Activated CD4-positive, alpha-beta T cell treated with anti-CD3 and anti-CD28 coated beads for 36 hours (primary cell): ENCODE results near the gene SETBP1. TPM values are rescaled to one million over a fixed set of nuclear protein-coding genes. Genes with fewer than 3 reads are reported as not detected.

ENCODE experiments used
- ATAC-seq: fragments of 200-7000 bp; cut with Tn5 transposase; one replicate; pipeline ENCODE4 v1.10.0; 2021; ENCODE audit warnings: mild to moderate bottlenecking, moderate library complexity
- CTCF ChIA-PET: fragments of 350-600 bp; sonication (Branson Sonifier 250); formaldehyde crosslinking; loops from one replicate; lab custom pipeline; 2021; ENCODE audit warnings: antibody characterized with exemption; lab: Charles Lee
- POLR2A ChIA-PET: fragments of 350-600 bp; sonication (Branson Sonifier 250); formaldehyde crosslinking; loops from one replicate; lab custom pipeline; 2021; ENCODE audit warnings: antibody characterized with exemption, inconsistent platforms; lab: Charles Lee
- DNase-seq: peaks from one replicate; pipeline ENCODE4 v3.0.0-alpha.2; 2020
- H3K27ac Mint-ChIP-seq: one replicate; pipeline ENCODE4 v1.8.0; 2021; ENCODE audit warnings: mixed read lengths
- H3K27me3 Mint-ChIP-seq: one replicate; pipeline ENCODE4 v1.8.0; 2021; ENCODE audit warnings: mixed read lengths
- H3K36me3 Mint-ChIP-seq: one replicate; pipeline ENCODE4 v1.8.0; 2021; ENCODE audit warnings: low read depth, mixed read lengths
- H3K4me1 Mint-ChIP-seq: one replicate; pipeline ENCODE4 v1.8.0; 2021; ENCODE audit warnings: mixed read lengths
- H3K4me3 Mint-ChIP-seq: one replicate; pipeline ENCODE4 v1.8.0; 2021; ENCODE audit warnings: mild to moderate bottlenecking, moderate library complexity, mixed read lengths
- H3K9me3 Mint-ChIP-seq: one replicate; pipeline ENCODE4 v1.8.0; 2021; ENCODE audit warnings: low read depth, mixed read lengths
- intact Hi-C, 2 experiments: fragments of 100-400 bp; cut with DNase I in 1 of 2; cut with micrococcal nuclease in 1 of 2; formaldehyde crosslinking; loops; one replicate each; pipeline versions ENCODE4 v1.14.2 to v1.15.1; 2022 to 2024; cut with DNase I, micrococcal nuclease
- total RNA-seq, 2 experiments: library from RNA; stranded (reverse); gene quantifications; one replicate each; pipeline ENCODE4 v1.2.3, GENCODE V29; 2021

The SETBP1 gene
- total RNA-seq, 2 experiments from 2014 or later, result 6.3 to 6.6 TPM

DNA sequence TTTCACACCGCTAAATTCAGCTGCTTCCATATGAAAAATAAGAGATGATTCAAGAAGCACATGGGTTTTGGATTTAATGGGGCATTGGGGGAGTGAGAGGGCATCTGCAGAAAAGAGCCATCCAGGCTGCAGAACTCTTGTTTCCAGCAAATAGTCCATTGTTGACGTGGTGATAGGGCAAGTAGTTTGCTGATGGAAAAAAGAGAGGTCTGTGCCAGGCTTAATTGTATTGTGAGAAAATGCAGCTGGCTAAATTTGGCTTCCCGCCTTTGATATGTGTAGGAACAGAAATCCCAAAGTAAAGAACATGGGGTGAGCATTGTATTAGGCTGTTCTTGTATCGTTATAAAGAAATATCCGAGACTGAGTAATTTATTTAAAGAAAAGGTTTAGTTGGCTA, 199.5 kb downstream of the SETBP1 start:
- POLR2A ChIA-PET, result interaction anchor here (0.8 kb wide), 1 partner anchor 9 kb away, joined by 4 read pairs; no protein-coding TSS in a partner anchor

GRCh38 chr18:44881461-44882162, 200.9 kb downstream of the SETBP1 start:
- DNase-seq (no peak), ATAC-seq (no peak)
- H3K4me1 Mint-ChIP-seq, result peaks cover 9% of the 10 kb centered on the region

More for the DNA sequence above, 199.5 kb downstream of the SETBP1 start:
- H3K4me1 Mint-ChIP-seq, result peaks cover 9% of the 10 kb centered on the region
- intact Hi-C loops, result loop anchor here in 1 of 2 experiments (10.0 kb wide), 1 partner anchor 315 kb away; no protein-coding TSS in a partner anchor
- CTCF ChIA-PET, result no interaction called here
- H3K4me3 Mint-ChIP-seq, result no peak overlapping the region
- no peak for ATAC-seq
- no peaks in the 10 kb centered on the region for H3K36me3 Mint-ChIP-seq
- no peaks in the 10 kb centered on the region for H3K9me3 Mint-ChIP-seq
- no peak overlapping the region for H3K27ac Mint-ChIP-seq
- H3K27me3 Mint-ChIP-seq, result peaks cover 8% of the 10 kb centered on the region
- DNase-seq, result no peak

DNA sequence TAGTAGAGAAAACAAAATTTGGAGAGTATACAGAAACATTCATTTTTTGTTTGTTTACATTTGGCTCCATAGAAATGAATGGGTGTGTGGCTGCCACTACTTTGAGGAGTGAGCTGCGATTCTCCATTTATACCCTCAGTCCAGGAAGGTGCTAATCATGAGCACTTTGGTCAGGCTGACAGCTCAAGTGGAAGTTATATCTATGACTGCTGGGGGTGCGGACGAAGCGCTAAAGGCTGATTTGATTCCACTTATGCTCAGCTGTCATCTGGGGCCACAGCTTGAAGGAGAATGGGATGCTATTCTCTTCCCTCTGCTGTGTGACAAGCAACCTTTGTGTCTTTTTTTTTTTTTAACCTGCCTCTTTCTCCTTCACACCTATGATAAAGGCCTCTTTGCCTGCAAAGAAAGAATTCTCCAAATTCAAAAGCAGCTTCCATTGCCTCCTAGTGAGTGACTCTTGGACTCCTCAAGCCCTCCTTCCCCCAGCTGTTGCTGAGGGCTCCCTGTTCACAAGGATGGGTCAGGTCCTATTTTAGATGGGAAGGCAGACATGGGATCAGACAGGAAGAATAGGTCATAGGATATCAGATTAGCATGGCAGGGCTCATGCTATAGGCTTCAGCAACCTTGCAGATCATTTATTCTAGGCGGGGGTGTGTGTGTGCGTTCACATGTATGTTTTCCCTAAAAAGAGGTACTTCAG, 201.6 kb downstream of the SETBP1 start:
- no peaks in the 10 kb centered on the region for H3K36me3 Mint-ChIP-seq
- intact Hi-C loops, result loop anchor here in 1 of 2 experiments (10.0 kb wide), 1 partner anchor 312 kb away; no protein-coding TSS in a partner anchor

More at GRCh38 chr18:44881461-44882162, 200.9 kb downstream of the SETBP1 start:
- CTCF ChIA-PET, result interaction anchor here (1.1 to 1.5 kb wide), 2 partner anchors 78 to 206 kb away, joined by 3 to 4 read pairs; no protein-coding TSS in a partner anchor
- Mint-ChIP-seq H3K27ac (no peak overlapping the region), H3K4me3 (no peak overlapping the region), H3K27me3 (peaks cover 8% of the 10 kb centered on the region), H3K36me3 (no peaks in the 10 kb centered on the region), H3K9me3 (no peaks in the 10 kb centered on the region)
- intact Hi-C loops, result loop anchor here in 1 of 2 experiments (10.0 kb wide), 1 partner anchor 313 kb away; no protein-coding TSS in a partner anchor
- POLR2A ChIA-PET, result no interaction called here

GRCh38 chr18:44883671-44884070, 203.0 kb downstream of the SETBP1 start:
- POLR2A ChIA-PET, result no interaction called here
- H3K36me3 Mint-ChIP-seq, result no peaks in the 10 kb centered on the region
- no peak for DNase-seq
- H3K27me3 Mint-ChIP-seq, result peaks cover 6% of the 10 kb centered on the region
- H3K27ac Mint-ChIP-seq, result no peak overlapping the region
- intact Hi-C loops, result loop anchor here in 1 of 2 experiments (10.0 kb wide), 1 partner anchor 311 kb away; no protein-coding TSS in a partner anchor
- H3K4me3 Mint-ChIP-seq, result no peak overlapping the region
- no peak for ATAC-seq
- CTCF ChIA-PET, result no interaction called here
- H3K9me3 Mint-ChIP-seq, result no peaks in the 10 kb centered on the region
- H3K4me1 Mint-ChIP-seq, result peaks cover 19% of the 10 kb centered on the region

More for the DNA sequence above, 201.6 kb downstream of the SETBP1 start:
- H3K27ac Mint-ChIP-seq, result no peak overlapping the region
- POLR2A ChIA-PET, result no interaction called here
- no peaks in the 10 kb centered on the region for H3K9me3 Mint-ChIP-seq
- ATAC-seq, result no peak
- peaks cover 7% of the 10 kb centered on the region for H3K27me3 Mint-ChIP-seq
- DNase-seq, result no peak
- H3K4me3 Mint-ChIP-seq, result no peak overlapping the region
- CTCF ChIA-PET, result interaction anchor here (1.1 to 1.5 kb wide), 2 partner anchors 79 to 207 kb away, joined by 3 to 4 read pairs; no protein-coding TSS in a partner anchor
- peaks cover 15% of the 10 kb centered on the region for H3K4me1 Mint-ChIP-seq

- POLR2A ChIA-PET, result no interaction called here
- Mint-ChIP-seq H3K27ac (no peak overlapping the region), H3K4me3 (no peak overlapping the region), H3K36me3 (no peaks in the 10 kb centered on the region), H3K9me3 (no peaks in the 10 kb centered on the region), H3K4me1 (peaks cover 23% of the 10 kb centered on the region), H3K27me3 (peaks cover 6% of the 10 kb centered on the region)
- DNase-seq (no peak), ATAC-seq (no peak)
- CTCF ChIA-PET, result no interaction called here
- intact Hi-C loops, result loop anchor here in 1 of 2 experiments (10.0 kb wide), 1 partner anchor 310 kb away; no protein-coding TSS in a partner anchor
Observed at GRCh38 chr18:44884431-44884830, 203.7 kb downstream of the SETBP1 start.

DNA sequence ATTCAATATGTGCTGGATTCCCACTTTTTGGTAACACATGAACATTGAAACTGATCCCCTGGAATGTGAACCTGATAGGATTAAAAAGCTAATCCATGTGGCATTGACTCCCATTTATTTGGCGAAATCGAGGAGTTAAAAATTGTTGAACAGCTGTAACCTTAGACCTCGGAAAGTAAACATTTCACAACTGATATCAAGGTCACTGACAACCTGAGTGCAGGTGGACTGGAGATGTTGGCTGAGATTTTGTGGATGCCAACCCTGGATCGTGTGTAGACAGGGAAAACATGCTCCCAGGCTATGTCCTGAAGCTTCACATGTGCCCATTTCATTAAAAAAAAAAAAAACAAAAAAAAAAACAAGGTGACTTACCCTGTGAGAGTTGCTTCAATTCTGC, 204.8 kb downstream of the SETBP1 start:
- H3K27me3 Mint-ChIP-seq, result peaks cover 3% of the 10 kb centered on the region
- no peak overlapping the region for H3K27ac Mint-ChIP-seq
- ATAC-seq (no peak), DNase-seq (no peak)
- peaks cover 23% of the 10 kb centered on the region for H3K4me1 Mint-ChIP-seq
- ChIA-PET POLR2A (no interaction called here), CTCF (interaction anchor here (0.6 to 0.7 kb wide), 2 partner anchors 202 to 205 kb away, joined by 3 read pairs; partner anchors contain the start of gene SETBP1)
- peaks cover 3% of the 10 kb centered on the region for H3K9me3 Mint-ChIP-seq
- H3K4me3 Mint-ChIP-seq, result no peak overlapping the region
- H3K36me3 Mint-ChIP-seq, result peaks cover under 1% of the 10 kb centered on the region
- intact Hi-C loops, result loop anchor here in 1 of 2 experiments (10.0 kb wide), 1 partner anchor 309 kb away; no protein-coding TSS in a partner anchor

DNA sequence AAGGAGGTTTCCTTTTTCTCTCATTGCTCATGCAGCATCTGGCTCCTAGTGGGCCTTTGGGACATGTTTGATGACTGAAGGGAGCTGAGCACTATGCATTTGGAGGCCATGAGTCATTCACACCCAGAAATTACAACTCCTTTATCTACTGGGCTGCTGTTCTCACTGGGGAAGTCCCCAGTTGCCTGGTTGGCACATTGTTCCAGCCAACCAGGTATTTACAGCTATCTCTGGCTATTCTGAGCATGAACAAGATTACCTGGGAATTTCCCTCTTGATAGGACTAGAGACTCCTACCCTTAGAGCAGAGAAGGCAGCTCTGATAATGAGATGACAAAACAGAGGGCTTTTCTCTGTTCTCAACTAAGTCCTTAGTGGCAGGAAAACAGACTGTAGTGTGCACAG, 206.5 kb downstream of the SETBP1 start:
- intact Hi-C loops, result loop anchor here (1.0 to 10.0 kb wide), 9 partner anchors 40 to 308 kb away; partner anchors contain the start of gene SETBP1 (in 1 of the 2)
- peaks cover 11% of the 10 kb centered on the region for H3K36me3 Mint-ChIP-seq
- DNase-seq, result peak; percentile 74
- H3K4me3 Mint-ChIP-seq, result peak overlapping the region; percentile 11
- peak; percentile 98 for ATAC-seq
- peaks cover 3% of the 10 kb centered on the region for H3K27me3 Mint-ChIP-seq
- H3K27ac Mint-ChIP-seq, result peak overlapping the region; percentile 96
- ChIA-PET CTCF (interaction anchor here (0.5 to 1.2 kb wide), 4 partner anchors 13 to 227 kb away, joined by 3 to 4 read pairs (median 3); no protein-coding TSS in a partner anchor), POLR2A (interaction anchor here (0.8 to 1.1 kb wide), 4 partner anchors 64 to 163 kb away, joined by 3 to 6 read pairs (median 4); no protein-coding TSS in a partner anchor)
- H3K4me1 Mint-ChIP-seq, result peaks cover 30% of the 10 kb centered on the region
- peaks cover 16% of the 10 kb centered on the region for H3K9me3 Mint-ChIP-seq

GRCh38 chr18:44889111-44889510, 208.4 kb downstream of the SETBP1 start:
- H3K4me3 Mint-ChIP-seq, result no peak overlapping the region
- DNase-seq, result no peak
- ChIA-PET CTCF (interaction anchor here (0.6 to 1.5 kb wide), 2 partner anchors 61 to 130 kb away, joined by 3 to 4 read pairs; no protein-coding TSS in a partner anchor), POLR2A (no interaction called here)
- H3K27ac Mint-ChIP-seq, result peak overlapping the region; percentile 69
- intact Hi-C loops, result loop anchor here in 1 of 2 experiments (10.0 kb wide), 1 partner anchor 306 kb away; no protein-coding TSS in a partner anchor
- no peaks in the 10 kb centered on the region for H3K27me3 Mint-ChIP-seq
- peaks cover 16% of the 10 kb centered on the region for H3K9me3 Mint-ChIP-seq
- H3K4me1 Mint-ChIP-seq, result peaks cover 49% of the 10 kb centered on the region
- no peak for ATAC-seq
- H3K36me3 Mint-ChIP-seq, result peaks cover 11% of the 10 kb centered on the region

- DNase-seq (no peak), ATAC-seq (peak; percentile 76)
- Mint-ChIP-seq H3K9me3 (peaks cover 16% of the 10 kb centered on the region), H3K4me1 (peaks cover 60% of the 10 kb centered on the region), H3K36me3 (peaks cover 11% of the 10 kb centered on the region), H3K4me3 (peak overlapping the region; percentile 24), H3K27me3 (peaks cover 2% of the 10 kb centered on the region), H3K27ac (peak overlapping the region; percentile 79)
- ChIA-PET CTCF (interaction anchor here (0.6 to 1.4 kb wide), 7 partner anchors 12 to 169 kb away, joined by 3 to 6 read pairs (median 4); no protein-coding TSS in a partner anchor), POLR2A (interaction anchor here (0.5 to 1.4 kb wide), 5 partner anchors 67 to 168 kb away, joined by 3 to 7 read pairs (median 5); no protein-coding TSS in a partner anchor)
- intact Hi-C loops, result loop anchor here (1.0 to 5.0 kb wide), 4 partner anchors 94 to 304 kb away; no protein-coding TSS in a partner anchor
Observed at GRCh38 chr18:44893045-44893706, 212.5 kb downstream of the SETBP1 start.

DNA sequence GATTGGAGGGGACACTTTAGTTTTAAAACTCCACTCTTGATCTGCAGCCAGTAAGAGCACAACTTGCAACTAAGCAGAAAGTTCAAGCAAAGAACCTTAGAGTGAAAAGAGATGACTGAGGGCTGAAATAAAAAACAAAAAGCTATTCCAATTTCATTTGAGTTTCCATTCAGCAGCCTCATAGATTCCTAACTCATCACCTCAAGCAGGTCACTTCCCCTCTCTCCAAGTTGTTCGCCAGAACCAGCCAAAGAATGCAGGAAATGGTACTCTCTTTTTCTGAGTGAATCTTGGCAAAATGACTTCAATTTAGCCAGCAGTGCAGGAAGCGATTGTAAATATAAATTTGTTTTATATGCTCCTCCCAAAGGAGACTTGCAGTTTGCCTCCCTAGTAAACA, 213.3 kb downstream of the SETBP1 start:
- H3K4me1 Mint-ChIP-seq, result peaks cover 54% of the 10 kb centered on the region

More for the DNA sequence above, 213.3 kb downstream of the SETBP1 start:
- no peak for ATAC-seq
- H3K27me3 Mint-ChIP-seq, result peaks cover 2% of the 10 kb centered on the region
- H3K27ac Mint-ChIP-seq, result peak overlapping the region; percentile 70
- no peak overlapping the region for H3K4me3 Mint-ChIP-seq
- no peak for DNase-seq
- H3K36me3 Mint-ChIP-seq, result peaks cover 11% of the 10 kb centered on the region
- H3K9me3 Mint-ChIP-seq, result peaks cover 16% of the 10 kb centered on the region
- CTCF ChIA-PET, result no interaction called here
- POLR2A ChIA-PET, result no interaction called here
- intact Hi-C loops, result loop anchor here (1.0 to 5.0 kb wide), 5 partner anchors 95 to 303 kb away; no protein-coding TSS in a partner anchor
